GM12801 (cell line): Measurements from ENCODE around the gene AGK.

Experiments used
- CTCF ChIP-seq: IDR thresholded peaks from one replicate; pipeline ENCODE4 v1.5.1; 2011; ENCODE audit warnings: control low read depth; ENCODE audit not compliant: insufficient read length; ENCODE audit errors: extremely low read depth

The AGK gene

GRCh38 chr7:141551094-141551781 is at the start of gene AGK:
TSS of gene AGK (plus strand) at chr7:141551410. CDS start at chr7:141555467, 4,057 bp downstream.
- TF ChIP-seq CTCF, result no peak

GRCh38 chr7:141501451-141501850 is 49.8 kb upstream of the AGK start:
- no peak for TF ChIP-seq CTCF

- no peak for TF ChIP-seq CTCF
Measured at GRCh38 chr7:141511316-141511675, 39.9 kb upstream of the AGK start.

GRCh38 chr7:141511676-141512396 is 39.4 kb upstream of the AGK start:
- no peak for TF ChIP-seq CTCF

GRCh38 chr7:141512597-141512996 is 38.6 kb upstream of the AGK start:
- TF ChIP-seq CTCF, result no peak

GRCh38 chr7:141513720-141514119 is 37.5 kb upstream of the AGK start:
- TF ChIP-seq CTCF, result no peak

GRCh38 chr7:141515941-141516340 is 35.3 kb upstream of the AGK start:
- no peak for TF ChIP-seq CTCF
